HG03460 (cell line): ENCODE measurements around the gene ADAMTS4.
A peak's percentile ranks its signal among the peaks of the same experiment; 100 is the strongest.

Source experiments
- ATAC-seq: cut with Tn5 transposase; IDR thresholded peaks from one replicate; pipeline ENCODE4 v1.9.1; 2021; ENCODE audit not compliant: unreplicated experiment

ADAMTS4 gene

GRCh38 chr1:161175771-161176453 lies 22.9 kb downstream of the ADAMTS4 start:
- no peak for ATAC-seq

DNA sequence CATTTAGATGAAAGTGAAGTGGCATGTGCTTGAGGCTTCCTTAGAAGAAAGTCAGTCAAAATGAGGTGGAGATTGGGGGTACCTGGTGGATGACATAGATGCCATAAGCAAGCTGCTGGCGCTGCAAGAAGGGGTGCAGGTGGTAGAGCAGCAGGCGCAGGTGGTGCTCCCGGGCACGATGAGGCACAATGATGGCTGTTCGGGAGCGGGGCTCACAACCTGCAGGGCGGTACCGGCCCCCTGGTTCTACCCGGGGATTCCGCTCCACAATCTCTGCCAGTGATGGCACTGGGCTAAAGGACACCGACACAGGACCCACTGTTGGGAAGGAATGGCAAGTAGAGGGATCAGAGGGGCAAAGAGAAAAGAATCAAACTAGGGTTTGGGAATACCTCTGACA lies 23.9 kb downstream of the ADAMTS4 start:
- no peak for ATAC-seq

GRCh38 chr1:161173711-161174110 lies 25.1 kb downstream of the ADAMTS4 start:
- ATAC-seq = no peak

DNA sequence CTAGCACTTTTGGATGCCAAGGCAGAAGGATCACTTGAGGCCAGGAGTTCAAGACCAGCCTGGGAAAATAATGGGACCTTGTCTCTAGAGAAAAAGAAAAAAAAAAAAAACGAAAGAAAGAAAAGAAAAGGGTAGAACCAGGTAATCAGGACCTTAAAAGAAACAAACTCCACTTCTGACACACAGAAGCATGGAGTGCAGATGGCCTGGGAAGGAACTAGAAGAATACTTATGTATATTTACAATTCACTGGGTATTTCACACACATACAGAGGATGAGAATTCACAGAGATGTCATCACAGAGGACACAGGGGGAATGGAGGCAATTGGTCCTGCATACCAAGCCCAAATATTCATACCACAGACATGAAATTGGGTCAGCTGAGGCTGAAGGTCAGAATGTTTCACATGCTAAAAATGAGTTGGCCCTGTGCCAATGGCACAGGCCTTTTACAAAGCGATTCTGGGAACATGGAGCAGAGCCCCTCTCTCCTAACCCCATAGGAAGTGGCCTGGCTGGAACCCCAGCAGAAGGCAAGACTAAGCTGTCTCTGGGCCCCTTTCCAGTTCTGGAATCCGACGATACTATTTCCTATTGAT lies 26.0 kb downstream of the ADAMTS4 start:
- ATAC-seq = no peak

GRCh38 chr1:161172349-161172748 lies 26.5 kb downstream of the ADAMTS4 start:
- no peak for ATAC-seq

DNA sequence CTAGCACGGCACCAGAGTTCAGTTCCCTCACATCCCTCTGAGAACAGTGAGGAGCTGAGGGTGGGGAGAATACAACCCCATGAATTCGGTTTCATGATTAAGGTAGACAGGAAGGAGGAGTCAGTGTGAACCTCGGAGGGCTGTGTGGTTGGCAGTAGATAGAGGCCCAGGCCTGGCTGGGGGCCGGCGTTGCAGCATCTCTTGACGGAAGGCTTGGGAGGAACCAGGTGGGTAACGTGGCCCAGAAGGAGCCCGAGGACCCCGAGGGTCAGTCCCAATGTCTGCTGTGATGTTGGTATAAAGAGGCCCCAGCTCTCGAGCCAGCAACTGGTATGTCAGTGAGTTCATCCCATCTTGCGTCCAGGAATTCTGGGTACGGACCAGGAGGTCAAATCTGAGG lies 27.2 kb downstream of the ADAMTS4 start:
- no peak for ATAC-seq

- ATAC-seq = no peak
Observed at GRCh38 chr1:161171191-161171590, 27.7 kb downstream of the ADAMTS4 start.

DNA sequence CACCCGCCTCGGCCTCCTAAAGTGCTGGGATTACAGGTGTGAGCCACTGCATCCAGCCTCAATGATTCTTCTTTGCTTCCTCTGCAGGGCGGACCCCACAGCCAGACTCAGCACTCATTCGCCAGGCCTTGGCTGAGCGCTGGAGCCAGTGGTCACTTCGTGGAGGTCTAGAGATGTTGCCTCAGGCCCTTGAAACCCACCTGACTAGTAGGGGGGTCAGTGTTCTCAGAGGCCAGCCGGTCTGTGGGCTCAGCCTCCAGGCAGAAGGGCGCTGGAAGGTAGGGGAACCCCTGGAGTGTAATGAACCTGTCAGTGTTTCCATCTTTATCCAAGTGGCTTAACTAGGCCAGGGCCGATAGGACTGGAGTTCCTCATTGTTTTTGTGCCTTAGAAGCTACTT lies 29.9 kb downstream of the ADAMTS4 start:
- ATAC-seq = no peak

DNA sequence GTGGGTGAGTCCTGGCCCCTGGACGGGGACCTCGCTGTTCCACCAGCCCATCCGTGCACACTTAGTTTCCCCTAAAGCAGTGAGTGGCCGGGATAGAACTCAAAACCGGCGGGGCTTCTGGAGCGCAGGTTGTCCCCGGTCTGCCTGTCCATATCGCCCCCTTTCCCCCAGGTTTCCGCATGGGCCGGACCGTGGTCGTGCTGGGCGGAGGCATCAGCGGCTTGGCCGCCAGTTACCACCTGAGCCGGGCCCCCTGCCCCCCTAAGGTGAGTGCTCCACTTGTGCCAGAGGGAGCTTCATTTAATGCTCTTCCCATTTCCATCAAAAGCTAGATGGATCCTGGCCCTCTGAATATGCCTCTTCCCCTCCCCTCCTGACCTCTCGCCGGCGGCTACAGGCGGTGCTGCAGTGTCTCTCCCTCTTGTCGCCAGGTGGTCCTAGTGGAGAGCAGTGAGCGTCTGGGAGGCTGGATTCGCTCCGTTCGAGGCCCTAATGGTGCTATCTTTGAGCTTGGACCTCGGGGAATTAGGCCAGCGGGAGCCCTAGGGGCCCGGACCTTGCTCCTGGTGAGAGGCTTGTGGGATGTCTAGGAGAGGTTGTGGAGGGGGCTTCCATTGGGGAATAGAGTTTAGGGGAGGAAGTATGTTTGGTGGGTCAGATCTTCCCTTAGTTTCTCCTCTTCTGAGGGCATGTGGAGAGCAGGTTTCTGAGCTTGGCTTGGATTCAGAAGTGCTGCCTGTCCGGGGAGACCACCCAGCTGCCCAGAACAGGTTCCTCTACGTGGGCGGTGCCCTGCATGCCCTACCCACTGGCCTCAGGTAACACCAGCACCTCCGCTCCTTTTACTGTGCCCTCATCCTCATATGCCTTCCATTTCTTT lies 31.9 kb downstream of the ADAMTS4 start:
- no peak for ATAC-seq

- peak; percentile 92 for ATAC-seq
Observed at GRCh38 chr1:161165742-161166668, 32.8 kb downstream of the ADAMTS4 start, which contains the start of gene PPOX. PPOX (plus strand) TSS chr1:161166426; CDS start chr1:161166848, 422 bp downstream.

GRCh38 chr1:161164901-161165610 lies 33.8 kb downstream of the ADAMTS4 start:
- no peak for ATAC-seq

- ATAC-seq = no peak
Observed at GRCh38 chr1:161163793-161164192, 35.1 kb downstream of the ADAMTS4 start.

DNA sequence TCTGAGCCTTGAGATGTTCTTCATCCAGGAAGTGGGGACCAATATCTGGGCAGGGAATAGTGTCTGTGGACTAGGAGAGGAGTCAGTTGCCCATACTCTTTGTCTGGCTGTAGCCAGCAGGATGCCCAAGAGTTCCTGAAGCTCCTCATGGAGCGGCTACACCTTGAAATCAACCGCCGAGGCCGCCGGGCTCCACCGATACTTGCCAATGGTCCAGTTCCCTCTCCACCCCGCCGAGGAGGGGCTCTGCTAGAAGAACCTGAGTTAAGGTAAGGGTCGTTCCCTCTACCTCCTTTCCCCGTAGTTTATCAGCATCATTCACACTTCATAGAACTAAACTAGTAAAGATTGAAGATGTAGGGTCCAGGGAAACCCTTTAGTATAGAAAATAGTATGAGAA lies 36.0 kb downstream of the ADAMTS4 start:
- no peak for ATAC-seq

- ATAC-seq = no peak
Observed at GRCh38 chr1:161162052-161162451, 36.8 kb downstream of the ADAMTS4 start.

DNA sequence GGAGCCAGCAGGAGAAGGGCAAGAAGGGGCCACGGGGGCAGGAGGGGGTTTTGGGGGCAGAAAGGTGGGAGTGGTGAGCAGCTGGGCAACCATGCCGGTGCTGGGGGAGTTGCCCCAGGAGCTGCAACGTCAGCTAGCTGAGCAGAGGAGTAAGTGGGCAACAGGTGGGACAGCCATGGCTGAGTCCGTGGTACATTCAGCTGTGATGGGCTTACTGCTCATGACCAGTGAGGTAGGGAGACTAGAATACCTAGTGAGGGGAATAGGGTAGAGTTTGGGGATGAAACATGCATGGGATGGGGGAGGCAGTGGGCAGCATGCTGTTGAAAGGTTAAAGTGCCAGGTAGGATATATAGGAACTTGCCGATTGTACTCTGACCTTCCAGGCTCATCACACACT lies 37.2 kb downstream of the ADAMTS4 start:
- ATAC-seq = no peak

- no peak for ATAC-seq
Observed at GRCh38 chr1:161160671-161161145, 38.1 kb downstream of the ADAMTS4 start.

GRCh38 chr1:161159913-161160243 lies 39.0 kb downstream of the ADAMTS4 start:
- ATAC-seq = no peak

GRCh38 chr1:161159087-161159912 lies 39.6 kb downstream of the ADAMTS4 start, which contains the start of gene USP21:
USP21 (plus strand) TSS chr1:161159500; CDS start chr1:161160641, 1,141 bp downstream.
- ATAC-seq = peak; percentile 85
